Renal cortex interstitium (tissue), 11 donors: ENCODE measurements around the gene POLE. TPM values are rescaled to one million over a fixed set of nuclear protein-coding genes. Genes with fewer than 3 reads are reported as not detected.
"Not testable (repeated sequence)": the region's sequence is repeated elsewhere in the genome, so short reads cannot be mapped to it uniquely, and the experiment has no call there.

Experiments
- DNase-seq, 11 donors: peaks; one replicate each; pipeline ENCODE4 v3.0.0-alpha.2; 2013; ENCODE audit warnings: low read depth in 9 of 11, low spot score in 4 of 11; ENCODE audit errors: extremely low read depth in 1 of 11
- polyA plus RNA-seq, 3 donors: library from polyadenylated mRNA; unstranded; fragments of 120-200 nt; gene quantifications; one replicate each; pipeline ENCODE4 v1.2.1, GENCODE V29; 2013; ENCODE audit not compliant: insufficient read length in 3 of 3

POLE gene
- polyA plus RNA-seq, 3 donors: 55.5 to 59.3 (median 58.9) TPM

DNA sequence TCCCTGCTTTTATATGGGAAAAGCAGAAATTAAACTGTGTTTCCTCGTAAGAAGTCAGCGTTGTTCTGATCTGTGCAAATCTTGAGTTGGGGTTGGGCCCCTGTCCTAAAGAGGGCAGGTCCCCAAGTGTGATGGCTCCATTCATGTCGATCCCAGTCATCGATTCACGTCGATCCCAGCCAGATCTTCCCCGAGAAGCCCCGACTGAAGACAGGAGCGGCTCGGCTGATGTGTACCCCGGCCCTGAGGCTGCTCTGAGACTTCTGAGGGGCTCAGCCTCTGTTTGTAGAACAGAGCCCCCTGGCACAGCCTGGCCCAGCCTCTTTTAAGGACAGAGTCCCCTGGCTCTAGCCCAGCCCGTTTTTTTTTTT lies 32.8 kb upstream of the POLE start:
- DNase-seq: no peak

GRCh38 chr12:132719141-132719953 lies 32.2 kb upstream of the POLE start:
- DNase-seq: no peak

DNA sequence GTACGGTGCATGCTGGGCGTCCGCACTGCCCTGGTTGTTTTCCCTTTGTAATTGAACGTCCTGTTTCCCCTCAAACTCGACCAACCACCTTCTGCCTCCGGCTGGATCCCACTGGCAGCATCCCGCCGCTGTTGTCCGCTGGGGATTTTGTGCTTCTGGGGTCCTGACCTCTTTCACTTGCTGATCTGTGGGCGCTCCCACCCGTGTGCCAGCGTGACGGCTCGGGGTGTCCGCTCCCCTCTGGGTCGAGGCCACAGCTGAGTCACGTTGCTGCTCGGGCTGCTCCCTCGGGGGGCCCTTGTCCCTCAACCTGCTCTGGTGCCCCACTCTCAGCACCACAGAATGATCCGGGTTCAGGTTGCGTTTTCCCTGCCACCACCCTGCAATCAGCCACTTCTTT lies 31.5 kb upstream of the POLE start:
- DNase-seq: no peak

GRCh38 chr12:132717531-132718387 lies 30.6 kb upstream of the POLE start:
- no peak for DNase-seq

DNA sequence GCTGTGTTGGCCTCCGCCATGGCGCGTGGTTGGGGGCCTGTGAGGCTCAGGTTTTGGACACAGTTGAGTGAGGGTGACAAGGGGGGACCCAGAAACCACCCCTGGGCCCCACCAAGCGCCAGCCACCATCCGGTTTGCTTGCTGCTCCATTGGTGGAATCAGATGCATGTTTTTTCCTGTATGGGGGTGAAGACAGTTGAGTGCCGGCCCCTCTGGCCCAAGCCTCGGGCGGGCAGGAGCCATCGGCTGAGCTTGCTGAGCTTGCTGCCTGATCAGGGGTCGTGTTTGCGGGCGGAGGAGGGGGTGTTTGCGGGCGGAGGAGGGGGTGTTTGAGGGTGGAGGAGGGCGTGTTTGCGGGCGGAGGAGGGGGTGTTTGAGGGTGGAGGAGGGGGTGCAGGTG lies 29.9 kb upstream of the POLE start:
- no peak for DNase-seq

DNA sequence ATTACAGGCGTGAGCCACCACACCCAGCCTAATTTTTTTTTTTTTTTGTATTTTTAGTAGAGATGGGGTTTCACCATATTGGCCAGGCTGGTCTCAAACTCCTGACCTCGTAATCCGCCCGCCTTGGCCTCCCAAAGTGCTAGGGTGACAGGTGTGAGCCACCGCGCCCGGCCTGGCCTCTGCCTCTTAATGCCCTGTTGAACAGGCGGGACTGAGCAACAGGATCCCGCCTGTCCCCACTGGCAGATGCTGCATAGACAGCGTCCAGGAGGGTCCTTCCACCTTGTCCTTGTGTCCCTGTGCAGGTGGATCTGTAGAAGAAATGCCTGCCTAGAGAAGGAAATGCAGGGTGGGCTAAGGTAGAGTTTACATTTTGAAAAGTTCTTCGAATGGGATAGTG lies 29.2 kb upstream of the POLE start:
- no peak for DNase-seq

DNA sequence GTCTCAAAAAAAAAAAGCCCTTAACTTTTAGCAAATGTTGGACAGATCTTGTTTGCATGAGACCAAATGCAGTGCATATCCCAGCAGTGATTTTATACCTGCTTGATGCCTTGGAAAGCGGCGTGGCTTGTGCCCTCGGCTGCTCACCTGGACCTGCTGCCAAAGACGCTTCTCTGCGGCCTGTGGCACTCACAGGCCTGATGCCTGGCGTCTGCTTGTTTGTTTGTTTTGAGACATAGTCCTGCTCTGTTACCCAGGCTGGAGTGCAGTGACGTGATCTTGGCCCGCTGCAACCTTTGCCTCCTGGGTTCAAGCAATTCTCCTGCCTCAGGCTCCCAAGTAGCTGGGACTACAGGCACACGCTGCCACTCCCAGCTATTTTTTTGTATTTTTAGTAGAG lies 28.7 kb upstream of the POLE start:
- DNase-seq: no peak

DNA sequence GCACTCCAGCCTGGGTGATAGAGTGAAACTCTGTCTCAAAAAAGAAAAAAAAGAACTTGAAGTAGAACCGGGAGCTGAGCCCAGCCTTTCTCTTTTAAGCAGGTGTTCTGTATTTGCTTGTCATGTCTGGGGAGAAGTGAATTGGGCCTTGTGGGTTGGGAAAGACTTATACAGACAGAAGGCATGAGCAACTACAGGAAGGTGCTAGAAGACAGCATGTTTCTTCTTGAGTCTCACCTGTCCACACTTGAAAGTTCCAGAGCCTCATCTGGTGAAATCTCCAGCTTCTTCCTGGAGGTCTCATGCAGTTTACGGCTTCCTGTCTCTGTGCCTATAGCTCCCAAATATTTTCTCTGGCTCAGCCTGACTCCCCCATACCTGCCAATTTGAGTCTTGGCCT lies 26.0 kb upstream of the POLE start:
- no peak for DNase-seq

DNA sequence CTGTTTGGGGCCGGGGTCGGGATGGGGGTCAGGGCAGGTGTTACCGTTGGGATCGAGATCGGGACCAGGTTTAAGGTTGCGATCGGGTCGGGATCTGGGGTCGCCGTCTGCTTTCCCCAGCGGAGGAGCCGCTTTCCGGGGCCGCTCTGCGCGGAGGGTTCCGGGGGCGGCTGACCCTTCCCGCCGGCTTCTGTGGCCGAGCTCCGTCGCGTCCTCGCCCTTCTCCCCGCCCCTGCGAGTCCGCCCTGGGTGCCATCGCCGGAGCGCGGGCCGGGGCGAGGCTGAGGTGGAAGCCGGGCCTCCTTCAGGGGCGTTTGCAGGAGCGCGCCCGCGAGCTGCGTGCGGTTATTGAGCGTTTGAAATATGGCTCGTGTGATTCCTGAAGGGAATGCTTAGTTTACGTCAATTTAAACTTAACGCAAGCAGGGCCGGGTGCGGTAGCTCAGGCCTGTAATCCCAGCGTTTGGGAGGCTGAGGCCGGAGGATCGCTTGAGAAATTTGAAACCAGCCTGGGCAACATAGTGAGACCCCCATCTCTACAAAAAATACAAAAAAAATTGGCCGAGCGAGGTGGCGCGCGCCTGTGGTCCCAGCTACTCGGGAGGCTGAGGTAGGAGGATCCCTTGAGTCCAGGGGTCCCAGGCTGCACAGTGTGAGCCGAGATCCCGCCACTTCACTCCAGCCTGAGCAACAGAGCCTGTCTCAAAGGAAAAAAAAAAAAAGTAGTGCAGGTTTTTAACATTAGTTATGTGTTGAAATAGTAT lies 24.1 kb upstream of the POLE start:
- DNase-seq: no peak

DNA sequence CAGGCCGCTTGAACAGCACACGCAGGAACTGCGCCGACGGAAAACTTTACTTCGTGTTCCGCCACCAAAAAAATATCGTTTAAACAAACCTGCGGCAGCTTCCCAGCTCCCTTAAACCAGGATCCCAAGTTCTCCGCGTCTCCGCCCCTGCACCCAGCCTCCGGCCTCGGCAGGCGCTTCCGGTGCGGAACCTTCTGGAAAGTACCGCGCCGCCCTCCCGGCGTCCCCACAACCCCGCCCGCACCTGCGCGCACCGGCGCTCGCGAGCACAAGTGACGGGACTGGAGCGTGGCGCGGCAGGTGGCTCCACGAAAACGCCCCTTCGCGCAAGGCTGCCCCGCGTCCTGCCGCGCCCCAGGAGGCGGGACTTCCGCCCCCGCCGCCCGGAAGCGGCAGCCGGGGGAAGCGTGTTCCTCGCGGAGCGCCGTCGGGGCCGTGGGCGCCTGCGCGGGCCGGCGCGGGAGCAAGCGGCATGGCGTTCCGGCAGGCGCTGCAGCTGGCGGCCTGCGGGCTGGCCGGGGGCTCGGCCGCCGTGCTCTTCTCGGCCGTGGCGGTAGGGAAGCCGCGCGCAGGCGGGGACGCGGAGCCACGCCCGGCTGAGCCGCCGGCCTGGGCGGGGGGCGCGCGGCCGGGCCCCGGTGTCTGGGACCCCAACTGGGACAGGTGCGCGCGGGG lies 23.4 kb upstream of the POLE start, which contains the start of gene PGAM5:
TSS of gene PGAM5 (plus strand) at position 438 of the 675 bp plus-strand sequence. CDS start at position 473, 35 bp downstream.
- peak in 10 of 11 donors; percentile 66 to 84 (median 78) for DNase-seq

DNA sequence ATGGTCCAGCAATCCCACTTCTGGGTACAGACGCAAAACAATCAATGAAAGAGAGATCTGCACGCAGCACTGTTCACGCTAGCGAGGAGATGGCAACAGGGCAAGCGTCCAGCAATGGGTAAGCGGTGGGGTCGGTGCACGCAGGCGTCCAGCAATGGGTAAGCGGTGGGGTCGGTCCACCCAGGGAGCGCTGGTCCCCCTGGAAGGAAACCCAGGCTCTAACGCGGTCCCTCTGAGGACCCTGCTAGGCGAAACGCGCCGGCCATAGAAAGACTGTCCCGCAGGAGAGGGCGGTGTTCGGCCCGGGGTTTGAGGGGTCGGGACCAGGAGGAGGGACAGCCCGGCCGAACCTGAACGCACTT lies 22.9 kb upstream of the POLE start:
- no peak for DNase-seq

- DNase-seq: no peak
Observed at GRCh38 chr12:132708150-132708549, 21.0 kb upstream of the POLE start.

GRCh38 chr12:132707241-132707640 lies 20.1 kb upstream of the POLE start:
- DNase-seq: no peak

GRCh38 chr12:132703641-132704040 lies 16.5 kb upstream of the POLE start:
- DNase-seq: no peak

GRCh38 chr12:132702640-132703039 lies 15.5 kb upstream of the POLE start:
- no peak for DNase-seq

DNA sequence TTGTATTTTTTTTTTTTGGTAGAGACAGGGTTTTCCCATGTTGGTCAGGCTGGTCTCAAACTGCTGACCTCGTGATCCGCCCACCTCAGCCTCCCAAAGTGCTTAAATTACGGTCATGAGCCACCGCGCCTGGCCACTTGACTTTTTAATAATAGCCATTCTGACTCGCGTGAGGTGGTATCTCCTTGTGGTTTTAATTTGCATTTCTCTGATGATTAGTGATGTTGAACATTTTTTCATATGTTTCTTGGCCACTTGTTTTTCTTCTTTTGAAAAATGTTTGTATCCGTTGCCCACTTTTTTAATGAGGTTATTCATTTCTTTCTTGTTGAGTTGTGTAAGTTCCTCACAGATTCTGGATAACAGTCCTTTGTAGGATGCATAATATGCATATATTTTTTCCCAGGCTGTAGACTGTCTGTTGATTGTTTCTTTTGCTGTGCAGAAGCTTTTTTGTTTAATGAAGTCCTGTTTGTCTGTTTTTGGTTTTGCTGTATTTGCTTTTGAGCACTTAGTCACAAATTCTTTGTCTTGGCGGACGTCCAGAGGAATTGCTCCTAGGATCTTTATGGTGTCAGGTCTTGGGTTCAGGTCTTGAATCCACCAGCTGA lies 13.2 kb upstream of the POLE start:
- DNase-seq: no peak

DNA sequence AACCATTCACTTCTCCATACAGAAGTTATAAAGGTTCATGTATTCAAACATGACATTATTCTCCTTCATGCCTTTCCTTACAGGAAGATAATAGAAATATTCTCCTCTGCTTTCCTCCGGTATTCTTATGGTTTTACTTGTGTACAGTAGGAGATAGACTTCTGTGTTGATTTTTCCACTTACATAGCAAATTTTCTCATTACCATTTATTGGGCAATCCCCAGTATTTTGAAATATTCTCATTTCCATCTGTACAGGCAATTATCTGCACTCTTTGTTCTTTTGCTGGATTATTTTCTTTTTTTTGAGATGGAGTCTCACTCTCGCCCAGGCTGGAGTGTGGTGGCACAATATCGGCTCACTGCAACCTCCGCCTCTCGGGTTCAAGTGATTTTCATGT lies 11.2 kb upstream of the POLE start:
- no peak for DNase-seq

DNA sequence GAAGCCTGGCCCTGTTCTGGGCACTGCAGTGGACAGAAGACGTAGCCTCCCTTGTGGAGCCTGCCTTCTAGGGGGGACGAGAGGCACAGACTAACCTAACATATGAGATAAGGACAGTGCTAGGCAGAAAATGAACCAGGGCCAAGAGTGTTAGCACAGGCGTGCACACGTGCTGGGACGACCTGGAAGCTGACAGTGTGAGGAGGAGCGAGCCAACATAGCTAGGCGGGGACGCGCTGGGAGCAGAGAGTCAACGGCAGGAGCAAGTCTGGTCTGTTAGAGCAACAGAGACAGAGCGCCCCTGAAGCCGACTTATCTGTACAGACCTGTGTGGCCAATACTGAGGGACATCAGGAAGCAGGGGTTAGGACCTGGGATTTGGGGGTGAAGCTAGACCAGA lies 8.3 kb upstream of the POLE start:
- no peak for DNase-seq

DNA sequence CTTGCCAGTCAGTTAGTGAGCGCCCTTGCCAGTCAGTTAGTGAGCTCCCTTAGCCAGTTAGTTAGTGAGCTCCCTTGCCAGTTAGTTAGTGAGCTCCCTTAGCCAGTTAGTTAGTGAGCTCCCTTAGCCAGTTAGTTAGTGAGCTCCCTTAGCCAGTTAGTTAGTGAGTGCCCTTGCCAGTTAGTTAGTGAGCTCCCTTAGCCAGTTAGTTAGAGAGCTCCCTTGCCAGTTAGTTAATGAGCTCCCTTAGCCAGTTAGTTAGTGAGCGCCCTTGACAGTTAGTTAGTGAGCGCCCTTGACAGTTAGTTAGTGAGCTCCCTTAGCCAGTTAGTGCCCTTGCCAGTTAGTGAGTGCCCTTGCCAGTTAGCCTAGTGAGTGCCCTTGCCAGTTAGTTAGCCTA lies 7.7 kb upstream of the POLE start:
- not testable (repeated sequence) for DNase-seq
